NCI-H446 (cell line): ENCODE results near the gene NF1.
A peak's percentile ranks its signal among the peaks of the same experiment; 100 is the strongest.
"Not testable (repeated sequence)": the region's sequence is repeated elsewhere in the genome, so short reads cannot be mapped to it uniquely, and the experiment has no call there.

Experiments
- DNase-seq, 2 experiments: peaks; one replicate each; lab custom pipeline; 2025; lab: John Stamatoyannopoulos, UW

NF1 gene

GRCh38 chr17:31130286-31131224 lies 35.8 kb downstream of the NF1 start:
- no peak for DNase-seq

GRCh38 chr17:31131299-31131698 lies 36.5 kb downstream of the NF1 start:
- DNase-seq = no peak

GRCh38 chr17:31132977-31133376 lies 38.2 kb downstream of the NF1 start:
- DNase-seq = no peak

GRCh38 chr17:31134576-31134975 lies 39.8 kb downstream of the NF1 start:
- DNase-seq = peak in 1 of 2 experiments; percentile 42

- DNase-seq = no peak
Measured at GRCh38 chr17:31136319-31136718, 41.5 kb downstream of the NF1 start.

- DNase-seq = no peak
Measured at GRCh38 chr17:31140111-31140510, 45.3 kb downstream of the NF1 start.

GRCh38 chr17:31144428-31144827 lies 49.7 kb downstream of the NF1 start:
- no peak for DNase-seq

- no peak for DNase-seq
Measured at GRCh38 chr17:31144836-31145235, 50.1 kb downstream of the NF1 start.

- no peak for DNase-seq
Measured at GRCh38 chr17:31147507-31148202, 52.9 kb downstream of the NF1 start.

GRCh38 chr17:31148205-31148604 lies 53.4 kb downstream of the NF1 start:
- no peak for DNase-seq

GRCh38 chr17:31152271-31152670 lies 57.5 kb downstream of the NF1 start:
- no peak for DNase-seq

GRCh38 chr17:31155208-31155810 lies 60.5 kb downstream of the NF1 start:
- no peak for DNase-seq

- DNase-seq = no peak
Measured at GRCh38 chr17:31156326-31156725, 61.5 kb downstream of the NF1 start.

- DNase-seq = not testable (repeated sequence)
Measured at GRCh38 chr17:31156864-31157263, 62.1 kb downstream of the NF1 start.

GRCh38 chr17:31158746-31159377 lies 64.1 kb downstream of the NF1 start:
- DNase-seq = no peak

- DNase-seq = no peak
Measured at GRCh38 chr17:31163091-31163781, 68.5 kb downstream of the NF1 start.

- DNase-seq = no peak
Measured at GRCh38 chr17:31167111-31167510, 72.3 kb downstream of the NF1 start.

GRCh38 chr17:31171701-31172100 lies 76.9 kb downstream of the NF1 start:
- no peak for DNase-seq

GRCh38 chr17:31172388-31172787 lies 77.6 kb downstream of the NF1 start:
- DNase-seq = no peak

GRCh38 chr17:31174215-31174614 lies 79.4 kb downstream of the NF1 start:
- DNase-seq = no peak

GRCh38 chr17:31175237-31175636 lies 80.5 kb downstream of the NF1 start:
- DNase-seq = no peak

- DNase-seq = not testable (repeated sequence)
Measured at GRCh38 chr17:31176143-31176542, 81.4 kb downstream of the NF1 start.
